HCT116 (cell line): Measurements from ENCODE around the gene DIS3L2.
"Not testable (repeated sequence)": the region's sequence is repeated elsewhere in the genome, so short reads cannot be mapped to it uniquely, and the experiment has no call there.

Experiments
- ATF3 ChIP-seq: IDR thresholded peaks from 2 replicates; pipeline ENCODE4 v1.6.1; 2012
- CTCF ChIP-seq, 3 experiments: fragments of 200-600 bp in 1 of 3; sonication (generic) in 1 of 3; IDR thresholded peaks in 2 of 3; conservative IDR thresholded peaks in 1 of 3; 2 replicates each; pipeline ENCODE4 v1.5.1; 2012 to 2017; ENCODE audit warnings: low read depth in 2 of 3, low read length in 2 of 3, antibody characterized with exemption in 1 of 3, borderline replicate concordance in 1 of 3, control low read depth in 1 of 3, mild to moderate bottlenecking in 1 of 3, mixed read lengths in 1 of 3, mixed run types in 1 of 3, moderate library complexity in 1 of 3; ENCODE audit not compliant: insufficient read depth in 1 of 3

GRCh38 chr2:232115728-232116361 is 154.3 kb downstream of the DIS3L2 start:
- TF ChIP-seq CTCF (IDR thresholded peaks at IDR 0.05 in 2 of 3, conservative IDR thresholded peaks at IDR 0.05 in 1 of 3; ENCODE audit: borderline replicate concordance in 1 of 3, insufficient read depth in 1 of 3, low read depth in 2 of 3, low read length in 2 of 3); ATF3: not testable (repeated sequence)
